22Rv1 (cell line): ENCODE results near the gene WDR55.
"Not testable (repeated sequence)": the region's sequence is repeated elsewhere in the genome, so short reads cannot be mapped to it uniquely, and the experiment has no call there.

Experiments used
- ZFX ChIP-seq: fragments of 450-650 bp; IDR thresholded peaks from 2 replicates; pipeline ENCODE4 v1.6.1; 2017; ENCODE audit warnings: antibody characterized with exemption, borderline replicate concordance
- TF ChIP-seq, protein P1 (sequence below): fragments of 450-650 bp; IDR thresholded peaks from 2 replicates; pipeline ENCODE4 v1.5.1; 2017; ENCODE audit warnings: mild to moderate bottlenecking

- TF ChIP-seq, protein P1, sequence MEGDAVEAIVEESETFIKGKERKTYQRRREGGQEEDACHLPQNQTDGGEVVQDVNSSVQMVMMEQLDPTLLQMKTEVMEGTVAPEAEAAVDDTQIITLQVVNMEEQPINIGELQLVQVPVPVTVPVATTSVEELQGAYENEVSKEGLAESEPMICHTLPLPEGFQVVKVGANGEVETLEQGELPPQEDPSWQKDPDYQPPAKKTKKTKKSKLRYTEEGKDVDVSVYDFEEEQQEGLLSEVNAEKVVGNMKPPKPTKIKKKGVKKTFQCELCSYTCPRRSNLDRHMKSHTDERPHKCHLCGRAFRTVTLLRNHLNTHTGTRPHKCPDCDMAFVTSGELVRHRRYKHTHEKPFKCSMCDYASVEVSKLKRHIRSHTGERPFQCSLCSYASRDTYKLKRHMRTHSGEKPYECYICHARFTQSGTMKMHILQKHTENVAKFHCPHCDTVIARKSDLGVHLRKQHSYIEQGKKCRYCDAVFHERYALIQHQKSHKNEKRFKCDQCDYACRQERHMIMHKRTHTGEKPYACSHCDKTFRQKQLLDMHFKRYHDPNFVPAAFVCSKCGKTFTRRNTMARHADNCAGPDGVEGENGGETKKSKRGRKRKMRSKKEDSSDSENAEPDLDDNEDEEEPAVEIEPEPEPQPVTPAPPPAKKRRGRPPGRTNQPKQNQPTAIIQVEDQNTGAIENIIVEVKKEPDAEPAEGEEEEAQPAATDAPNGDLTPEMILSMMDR = not testable (repeated sequence)
- not testable (repeated sequence) for TF ChIP-seq ZFX
Measured at GRCh38 chr5:140624886-140625285, 39.8 kb upstream of the WDR55 start.
